Breast epithelium (tissue), 4 donors: ENCODE measurements around the gene CRLF2. TPM values are rescaled to one million over a fixed set of nuclear protein-coding genes. Genes with fewer than 3 reads are reported as not detected.
A peak's percentile ranks its signal among the peaks of the same experiment; 100 is the strongest.

Source experiments
- DNase-seq, 2 donors: peaks; one replicate each; pipeline ENCODE4 v3.0.0-alpha.2; 2019; ENCODE audit warnings: low spot score in 2 of 2
- H3K27ac ChIP-seq, 2 donors: fragments of 200-600 bp; sonication (generic) in 1 of 2; one replicate each; pipeline ENCODE4 v1.5.1; 2016 to 2019; ENCODE audit warnings: mild to moderate bottlenecking in 1 of 2
- H3K27me3 ChIP-seq, 2 donors: fragments of 200-600 bp; sonication (generic) in 1 of 2; one replicate each; pipeline versions ENCODE4 v1.5.1 to v1.6.0; 2017 to 2019; ENCODE audit warnings: control low read depth in 1 of 2, mild to moderate bottlenecking in 1 of 2
- H3K36me3 ChIP-seq: fragments of 200-600 bp; one replicate; pipeline ENCODE4 v1.5.1; 2019
- H3K4me1 ChIP-seq, 2 donors: fragments of 200-600 bp; sonication (generic); one replicate each; pipeline ENCODE4 v1.5.1; 2016 to 2019; ENCODE audit warnings: control low read depth in 1 of 2
- H3K4me3 ChIP-seq, 3 donors: fragments of 200-600 bp; sonication (generic); 1 replicate in 2 of 3; 2 replicates in 1 of 3; pipeline ENCODE4 v1.5.1; 2016 to 2019; ENCODE audit warnings: mild to moderate bottlenecking in 3 of 3, moderate library complexity in 2 of 3
- H3K9me3 ChIP-seq, 2 donors: fragments of 200-600 bp; sonication (generic) in 1 of 2; one replicate each; pipeline ENCODE4 v1.5.1; 2016 to 2019; ENCODE audit warnings: control low read depth in 1 of 2
- POLR2A ChIP-seq: fragments of 450-650 bp; IDR thresholded peaks from one replicate; pipeline ENCODE4 v1.6.1; 2016; ENCODE audit warnings: antibody characterized with exemption, mild to moderate bottlenecking, moderate library complexity
- POLR2AphosphoS5 ChIP-seq, 3 donors: sonication (generic); formaldehyde crosslinking; IDR thresholded peaks; one replicate each; pipeline ENCODE4 v1.6.1; 2017; ENCODE audit warnings: antibody characterized with exemption in 3 of 3
- intact Hi-C: fragments of 100-400 bp; cut with DNase I; formaldehyde crosslinking; loops from one replicate; pipeline ENCODE4 v1.15.1; 2023; ENCODE audit warnings: low total_unique reads
- total RNA-seq, 3 donors: library from RNA; depleted of rRNA; stranded (reverse); fragments of >200 nt; gene quantifications; one replicate each; pipeline ENCODE4 v1.1.0, GENCODE V29; 2016
- TF ChIP-seq, protein P1 (sequence below), 3 donors: fragments of 450-650 bp; IDR thresholded peaks; one replicate each; pipeline ENCODE4 v1.5.1; 2016 to 2017; ENCODE audit warnings: antibody characterized with exemption in 3 of 3, mild to moderate bottlenecking in 3 of 3, moderate library complexity in 3 of 3

The CRLF2 gene
- total RNA-seq, 3 donors from 2014 or later: 0.88 to 0.96 TPM; not detected in 1

DNA sequence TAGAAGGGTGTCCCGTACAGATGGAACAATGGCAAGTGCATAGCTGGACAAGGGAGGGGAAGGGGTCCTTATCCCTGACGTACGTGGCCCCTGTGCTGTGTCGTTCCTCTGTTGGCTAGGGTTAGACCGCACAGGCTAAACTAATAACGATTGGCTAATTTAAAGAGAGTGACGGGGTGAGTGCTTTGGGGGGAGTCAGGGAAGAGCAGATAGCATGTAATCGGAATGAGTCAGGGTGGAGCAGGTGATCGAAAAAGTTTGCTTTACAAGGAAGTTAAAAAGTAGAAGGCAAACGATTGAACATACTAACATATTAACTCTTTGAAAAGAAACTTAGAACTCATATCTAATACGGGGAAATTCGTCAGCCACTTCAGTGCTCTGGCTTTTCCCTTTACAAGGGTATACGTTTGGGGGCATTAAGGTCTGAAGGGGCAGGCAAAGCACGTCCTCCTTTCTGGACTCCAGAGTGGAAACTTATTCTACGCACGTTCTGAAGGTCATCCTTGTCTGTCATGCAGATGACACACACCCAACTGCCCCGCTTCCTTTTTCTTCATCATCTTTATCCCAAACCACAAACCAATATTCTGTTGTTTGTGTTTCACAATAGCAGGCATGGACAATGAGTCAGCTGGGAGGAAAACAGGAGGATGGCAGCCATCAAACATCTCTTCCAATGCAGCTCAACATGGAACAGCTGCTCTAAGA lies 10.2 kb upstream of the CRLF2 start:
- Histone ChIP-seq H3K36me3 (no peaks in the 10 kb centered on the region), H3K4me1 (no peaks in the 10 kb centered on the region), H3K27me3 (no peaks in the 10 kb centered on the region), H3K4me3 (no peak overlapping the region), H3K9me3 (peaks cover 15 to 22% of the 10 kb centered on the region in 2 donors), H3K27ac (no peak overlapping the region)
- no peak for DNase-seq
- TF ChIP-seq POLR2A: no peak
- TF ChIP-seq, protein P1, sequence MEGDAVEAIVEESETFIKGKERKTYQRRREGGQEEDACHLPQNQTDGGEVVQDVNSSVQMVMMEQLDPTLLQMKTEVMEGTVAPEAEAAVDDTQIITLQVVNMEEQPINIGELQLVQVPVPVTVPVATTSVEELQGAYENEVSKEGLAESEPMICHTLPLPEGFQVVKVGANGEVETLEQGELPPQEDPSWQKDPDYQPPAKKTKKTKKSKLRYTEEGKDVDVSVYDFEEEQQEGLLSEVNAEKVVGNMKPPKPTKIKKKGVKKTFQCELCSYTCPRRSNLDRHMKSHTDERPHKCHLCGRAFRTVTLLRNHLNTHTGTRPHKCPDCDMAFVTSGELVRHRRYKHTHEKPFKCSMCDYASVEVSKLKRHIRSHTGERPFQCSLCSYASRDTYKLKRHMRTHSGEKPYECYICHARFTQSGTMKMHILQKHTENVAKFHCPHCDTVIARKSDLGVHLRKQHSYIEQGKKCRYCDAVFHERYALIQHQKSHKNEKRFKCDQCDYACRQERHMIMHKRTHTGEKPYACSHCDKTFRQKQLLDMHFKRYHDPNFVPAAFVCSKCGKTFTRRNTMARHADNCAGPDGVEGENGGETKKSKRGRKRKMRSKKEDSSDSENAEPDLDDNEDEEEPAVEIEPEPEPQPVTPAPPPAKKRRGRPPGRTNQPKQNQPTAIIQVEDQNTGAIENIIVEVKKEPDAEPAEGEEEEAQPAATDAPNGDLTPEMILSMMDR (IDR thresholded peaks at IDR 0.05): no peak
- intact Hi-C loops: no loop called here

DNA sequence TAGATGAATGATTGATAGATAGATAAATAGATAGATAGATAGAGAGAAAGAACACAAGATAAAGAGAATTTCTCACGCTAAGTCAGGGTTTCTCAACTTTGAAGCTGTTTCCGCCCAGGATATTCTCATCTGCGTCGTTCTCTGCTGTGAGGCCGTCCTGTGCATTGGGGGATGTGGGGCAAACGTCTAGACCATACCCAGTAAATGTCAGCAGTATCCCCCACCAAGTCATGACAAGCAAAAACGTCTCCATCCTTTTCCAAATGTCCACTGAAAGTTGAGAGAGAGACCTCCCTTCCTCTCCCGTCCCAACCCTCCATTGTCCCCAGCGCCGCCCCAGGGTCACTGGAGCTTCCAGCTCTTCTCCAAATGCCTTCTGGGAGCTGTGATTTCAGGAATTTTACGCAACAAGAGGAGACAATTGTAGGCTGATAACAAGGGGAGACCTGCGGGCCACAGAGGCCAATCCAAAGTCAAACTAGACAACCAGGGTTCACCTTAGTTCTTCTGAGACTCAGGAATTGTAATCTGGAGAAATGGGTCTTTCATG lies 8.9 kb upstream of the CRLF2 start:
- peaks cover 0 to 3% of the 10 kb centered on the region in 2 donors for H3K27me3 ChIP-seq
- intact Hi-C loops: no loop called here
- H3K4me1 ChIP-seq: no peaks in the 10 kb centered on the region
- DNase-seq: peak in 1 of 2 donors; percentile 40
- no peaks in the 10 kb centered on the region for H3K36me3 ChIP-seq
- H3K9me3 ChIP-seq: peaks cover 15 to 22% of the 10 kb centered on the region in 2 donors
- TF ChIP-seq, protein P1 (IDR thresholded peaks at IDR 0.05): no peak
- TF ChIP-seq POLR2A: no peak
- TF ChIP-seq POLR2AphosphoS5 (IDR thresholded peaks at IDR 0.05): no peak
- no peak overlapping the region for H3K4me3 ChIP-seq
- H3K27ac ChIP-seq: no peak overlapping the region

- TF ChIP-seq POLR2AphosphoS5 (IDR thresholded peaks at IDR 0.05): no peak
- TF ChIP-seq, protein P1 (IDR thresholded peaks at IDR 0.05): no peak
- H3K4me1 ChIP-seq: no peaks in the 10 kb centered on the region
- peaks cover 0 to 3% of the 10 kb centered on the region in 2 donors for H3K27me3 ChIP-seq
- no peak overlapping the region for H3K4me3 ChIP-seq
- H3K36me3 ChIP-seq: no peaks in the 10 kb centered on the region
- H3K9me3 ChIP-seq: peaks cover 9 to 15% of the 10 kb centered on the region in 2 donors
- no peak for DNase-seq
- intact Hi-C loops: no loop called here
- no peak overlapping the region for H3K27ac ChIP-seq
Measured at GRCh38 chrX:1218286-1218685, 5.8 kb upstream of the CRLF2 start.

GRCh38 chrX:1215123-1215823 lies 2.8 kb upstream of the CRLF2 start:
- no peak for DNase-seq
- intact Hi-C loops: no loop called here
- H3K27me3 ChIP-seq: peaks cover 0 to 3% of the 10 kb centered on the region in 2 donors
- H3K36me3 ChIP-seq: no peaks in the 10 kb centered on the region
- H3K9me3 ChIP-seq: peaks cover 0 to 3% of the 10 kb centered on the region in 2 donors
- H3K4me3 ChIP-seq: no peak overlapping the region
- TF ChIP-seq POLR2A: no peak
- TF ChIP-seq POLR2AphosphoS5 (IDR thresholded peaks at IDR 0.05): no peak
- TF ChIP-seq, protein P1 (IDR thresholded peaks at IDR 0.05): no peak
- no peak overlapping the region for H3K27ac ChIP-seq
- H3K4me1 ChIP-seq: no peaks in the 10 kb centered on the region

- H3K36me3 ChIP-seq: no peaks in the 10 kb centered on the region
- TF ChIP-seq POLR2A (no peak), POLR2AphosphoS5 (IDR thresholded peaks at IDR 0.05) (no peak)
- TF ChIP-seq, protein P1 (IDR thresholded peaks at IDR 0.05): no peak
Measured at GRCh38 chrX:1213971-1214370, 1.5 kb upstream of the CRLF2 start.

More at GRCh38 chrX:1213971-1214370, 1.5 kb upstream of the CRLF2 start:
- Histone ChIP-seq H3K9me3 (peaks cover 0 to 3% of the 10 kb centered on the region in 2 donors), H3K27ac (no peak overlapping the region), H3K4me3 (no peak overlapping the region), H3K27me3 (peaks cover 0 to 3% of the 10 kb centered on the region in 2 donors), H3K4me1 (no peaks in the 10 kb centered on the region)
- intact Hi-C loops: no loop called here
- DNase-seq: no peak
